SU-DHL-6 (cell line): Measurements from ENCODE around the gene TGFBRAP1.

Source experiments
- H2AFZ ChIP-seq: fragments of 200-600 bp; sonication (generic); 2 replicates; pipeline ENCODE4 v1.6.1; 2014; ENCODE audit warnings: low read depth, mild to moderate bottlenecking, moderate library complexity, mixed read lengths, antibody characterized with exemption, low read length; ENCODE audit not compliant: severe bottlenecking
- H3F3A ChIP-seq: fragments of 200-600 bp; shearing (Covaris generic); 2 replicates; pipeline ENCODE4 v1.6.0; 2016; ENCODE audit warnings: antibody characterized with exemption, mild to moderate bottlenecking; ENCODE audit not compliant: insufficient read depth
- H3K27ac ChIP-seq: fragments of 200-600 bp; sonication (generic); 2 replicates; pipeline ENCODE4 v1.5.1; 2016; ENCODE audit warnings: low read depth, mild to moderate bottlenecking, low read length, moderate library complexity, mixed read lengths
- H3K27me3 ChIP-seq: fragments of 200-600 bp; sonication (generic), shearing (Covaris generic); 2 replicates; pipeline ENCODE4 v1.6.0; 2014; ENCODE audit warnings: mild to moderate bottlenecking, low read length
- H3K36me3 ChIP-seq: fragments of 200-600 bp; sonication (generic); 2 replicates; pipeline ENCODE4 v1.6.1; 2014; ENCODE audit warnings: mild to moderate bottlenecking, low read length, mixed read lengths
- H3K4me2 ChIP-seq: fragments of 300-600, 200-600 bp; shearing (Covaris generic), sonication (generic); 2 replicates; pipeline ENCODE4 v1.6.0; 2014; ENCODE audit warnings: low read length, low read depth, mild to moderate bottlenecking; ENCODE audit not compliant: poor library complexity, severe bottlenecking
- H3K4me3 ChIP-seq: fragments of 200-600 bp; sonication (generic); 2 replicates; pipeline ENCODE4 v1.5.1; 2014; ENCODE audit warnings: antibody characterized with exemption, low read length, mild to moderate bottlenecking, mixed read lengths; ENCODE audit not compliant: insufficient read depth, poor library complexity, severe bottlenecking
- H3K79me2 ChIP-seq: fragments of 200-600 bp; sonication (generic); 2 replicates; pipeline ENCODE4 v1.6.1; 2014; ENCODE audit warnings: mild to moderate bottlenecking, low read length, moderate library complexity; ENCODE audit not compliant: insufficient read depth
- H3K9ac ChIP-seq: fragments of 200-600 bp; sonication (generic); 2 replicates; pipeline ENCODE4 v1.7.0; 2014; ENCODE audit warnings: mild to moderate bottlenecking, low read length
- H3K9me2 ChIP-seq: fragments of 200-600 bp; sonication (generic); replicated peaks from 2 replicates; pipeline ENCODE4 v1.6.1; 2014; ENCODE audit warnings: low read length; ENCODE audit not compliant: insufficient read depth
- H3K9me3 ChIP-seq: fragments of 200-600 bp; sonication (generic); 2 replicates; pipeline ENCODE4 v1.6.1; 2014; ENCODE audit warnings: low read length, mixed read lengths; ENCODE audit not compliant: insufficient read depth
- H4K20me1 ChIP-seq: fragments of 200-600 bp; sonication (generic); 2 replicates; pipeline ENCODE4 v1.6.1; 2014; ENCODE audit warnings: low read depth, mild to moderate bottlenecking, antibody characterized with exemption, low read length, moderate library complexity, mixed read lengths
- EZH2phosphoT487 ChIP-seq: fragments of 200-600 bp; sonication (generic), shearing (Covaris generic); conservative IDR thresholded peaks from 2 replicates; pipeline ENCODE4 v1.6.1; 2018; ENCODE audit warnings: mild to moderate bottlenecking, antibody characterized with exemption, low read length, moderate library complexity, mixed read lengths
- TF ChIP-seq, protein P1 (sequence below): fragments of 200-600 bp; sonication (generic); IDR thresholded peaks from one replicate; pipeline ENCODE4 v1.5.1; 2017; ENCODE audit warnings: antibody characterized with exemption, mild to moderate bottlenecking, low read length, moderate library complexity; ENCODE audit not compliant: insufficient read depth, poor library complexity, severe bottlenecking

TGFBRAP1 gene

DNA sequence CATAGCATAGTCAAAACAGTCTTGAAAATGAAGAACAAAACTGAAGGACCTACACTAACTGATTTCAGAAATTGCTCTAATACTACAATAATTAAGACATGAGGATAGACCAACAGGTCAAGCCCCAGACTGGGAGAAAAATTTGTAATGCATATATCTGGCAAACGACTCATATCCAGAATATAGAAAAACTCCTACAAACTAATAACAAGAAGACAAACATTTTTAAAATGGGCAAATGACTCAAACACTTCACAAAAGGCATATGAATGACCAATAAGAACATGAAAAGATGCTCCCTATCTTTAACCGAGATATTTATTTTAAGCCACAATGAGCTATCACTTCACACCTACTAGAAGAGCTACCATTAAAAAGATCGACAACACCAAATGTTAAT is 14.2 kb downstream of the TGFBRAP1 start:
- Histone ChIP-seq H3K79me2 (peaks cover 93% of the 10 kb centered on the region), H3K4me3 (no peak overlapping the region), H3K4me2 (peak overlapping the region; percentile 10), H3K9me2 (no peaks in the 10 kb centered on the region), H3K9ac (no peak overlapping the region), H3K27ac (no peak overlapping the region), H2AFZ (no peak overlapping the region), H3F3A (no peaks in the 10 kb centered on the region), H3K36me3 (no peaks in the 10 kb centered on the region), H3K27me3 (no peaks in the 10 kb centered on the region), H3K9me3 (no peaks in the 10 kb centered on the region), H4K20me1 (peaks cover 2% of the 10 kb centered on the region; the same call in 1 of the 2 replicates)
- TF ChIP-seq, protein P1, sequence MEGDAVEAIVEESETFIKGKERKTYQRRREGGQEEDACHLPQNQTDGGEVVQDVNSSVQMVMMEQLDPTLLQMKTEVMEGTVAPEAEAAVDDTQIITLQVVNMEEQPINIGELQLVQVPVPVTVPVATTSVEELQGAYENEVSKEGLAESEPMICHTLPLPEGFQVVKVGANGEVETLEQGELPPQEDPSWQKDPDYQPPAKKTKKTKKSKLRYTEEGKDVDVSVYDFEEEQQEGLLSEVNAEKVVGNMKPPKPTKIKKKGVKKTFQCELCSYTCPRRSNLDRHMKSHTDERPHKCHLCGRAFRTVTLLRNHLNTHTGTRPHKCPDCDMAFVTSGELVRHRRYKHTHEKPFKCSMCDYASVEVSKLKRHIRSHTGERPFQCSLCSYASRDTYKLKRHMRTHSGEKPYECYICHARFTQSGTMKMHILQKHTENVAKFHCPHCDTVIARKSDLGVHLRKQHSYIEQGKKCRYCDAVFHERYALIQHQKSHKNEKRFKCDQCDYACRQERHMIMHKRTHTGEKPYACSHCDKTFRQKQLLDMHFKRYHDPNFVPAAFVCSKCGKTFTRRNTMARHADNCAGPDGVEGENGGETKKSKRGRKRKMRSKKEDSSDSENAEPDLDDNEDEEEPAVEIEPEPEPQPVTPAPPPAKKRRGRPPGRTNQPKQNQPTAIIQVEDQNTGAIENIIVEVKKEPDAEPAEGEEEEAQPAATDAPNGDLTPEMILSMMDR: no peak
- no peak for TF ChIP-seq EZH2phosphoT487

DNA sequence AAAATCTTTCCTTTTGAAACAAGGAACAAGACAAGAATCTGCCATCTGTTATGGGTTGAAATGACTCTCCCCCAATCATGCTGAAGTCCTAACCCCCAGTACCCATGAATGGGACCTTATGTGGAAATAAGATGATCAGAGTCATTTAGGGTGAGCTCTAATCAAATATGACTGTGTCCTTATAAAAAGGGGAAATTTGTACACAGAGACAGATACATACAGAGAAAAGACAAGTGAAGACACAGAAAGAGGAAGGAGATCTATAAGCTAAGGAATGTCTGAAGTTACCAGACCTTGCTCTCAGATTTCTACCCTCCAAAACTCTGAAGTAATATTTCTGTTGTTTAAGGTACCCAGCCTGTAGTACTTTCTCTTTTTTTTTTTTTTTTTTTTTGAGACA is 15.7 kb downstream of the TGFBRAP1 start:
- TF ChIP-seq, protein P1: no peak
- no peak for TF ChIP-seq EZH2phosphoT487
- Histone ChIP-seq H3K79me2 (peaks cover 99% of the 10 kb centered on the region), H3F3A (no peaks in the 10 kb centered on the region), H2AFZ (no peak overlapping the region), H3K27ac (peak overlapping the region; percentile 47; the same call in 1 of the 2 replicates), H3K9ac (no peak overlapping the region), H3K27me3 (no peaks in the 10 kb centered on the region), H3K4me2 (no peak overlapping the region), H3K36me3 (no peaks in the 10 kb centered on the region), H4K20me1 (peaks cover 2% of the 10 kb centered on the region; the same call in 1 of the 2 replicates), H3K9me3 (no peaks in the 10 kb centered on the region), H3K4me3 (no peak overlapping the region), H3K9me2 (no peaks in the 10 kb centered on the region)

DNA sequence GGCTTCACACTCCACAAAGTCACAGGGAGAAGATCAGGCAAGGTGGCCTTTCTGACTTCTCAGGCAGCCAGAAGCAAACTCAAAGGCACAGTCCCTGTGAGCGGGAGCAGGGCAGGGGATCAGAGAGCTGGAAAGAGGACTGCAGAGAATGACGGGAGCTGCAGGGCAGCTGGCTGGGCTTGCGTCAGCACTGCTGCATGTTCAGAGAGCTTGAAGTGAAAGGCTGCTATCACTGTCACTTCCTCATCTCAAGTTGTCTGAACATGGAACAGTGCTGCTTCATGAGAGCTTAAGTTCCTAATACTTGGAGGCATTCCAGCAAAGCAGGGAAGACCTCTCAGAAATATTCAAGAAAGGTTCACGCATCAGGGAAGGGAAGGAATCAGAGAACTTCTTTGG is 20.4 kb downstream of the TGFBRAP1 start:
- H3K9me3 ChIP-seq: no peaks in the 10 kb centered on the region
- no peak overlapping the region for H3K27ac ChIP-seq
- no peaks in the 10 kb centered on the region for H3K9me2 ChIP-seq
- H3K4me2 ChIP-seq: no peak overlapping the region
- no peak overlapping the region for H2AFZ ChIP-seq
- no peaks in the 10 kb centered on the region for H3K27me3 ChIP-seq
- TF ChIP-seq, protein P1: no peak
- TF ChIP-seq EZH2phosphoT487: no peak
- no peak overlapping the region for H3K4me3 ChIP-seq
- no peaks in the 10 kb centered on the region for H3F3A ChIP-seq
- H3K79me2 ChIP-seq: peaks cover 86% of the 10 kb centered on the region
- H4K20me1 ChIP-seq: peaks cover 6% of the 10 kb centered on the region; the same call in 1 of the 2 replicates
- no peak overlapping the region for H3K9ac ChIP-seq
- H3K36me3 ChIP-seq: 0 out of 2 replicates have a peak, but pooled peaks cover 3% of the 10 kb centered on the region
